GM12872 (cell line): ENCODE measurements around the gene UBE2E1.

Experiments used
- TF ChIP-seq, protein P1 (sequence below): IDR thresholded peaks from 3 replicates; pipeline ENCODE4 v1.5.1; 2011; ENCODE audit warnings: low read depth, mild to moderate bottlenecking, low read length, moderate library complexity; ENCODE audit not compliant: insufficient read depth

The UBE2E1 gene

GRCh38 chr3:23913873-23914743 lies 108.4 kb downstream of the UBE2E1 start:
- TF ChIP-seq, protein P1, sequence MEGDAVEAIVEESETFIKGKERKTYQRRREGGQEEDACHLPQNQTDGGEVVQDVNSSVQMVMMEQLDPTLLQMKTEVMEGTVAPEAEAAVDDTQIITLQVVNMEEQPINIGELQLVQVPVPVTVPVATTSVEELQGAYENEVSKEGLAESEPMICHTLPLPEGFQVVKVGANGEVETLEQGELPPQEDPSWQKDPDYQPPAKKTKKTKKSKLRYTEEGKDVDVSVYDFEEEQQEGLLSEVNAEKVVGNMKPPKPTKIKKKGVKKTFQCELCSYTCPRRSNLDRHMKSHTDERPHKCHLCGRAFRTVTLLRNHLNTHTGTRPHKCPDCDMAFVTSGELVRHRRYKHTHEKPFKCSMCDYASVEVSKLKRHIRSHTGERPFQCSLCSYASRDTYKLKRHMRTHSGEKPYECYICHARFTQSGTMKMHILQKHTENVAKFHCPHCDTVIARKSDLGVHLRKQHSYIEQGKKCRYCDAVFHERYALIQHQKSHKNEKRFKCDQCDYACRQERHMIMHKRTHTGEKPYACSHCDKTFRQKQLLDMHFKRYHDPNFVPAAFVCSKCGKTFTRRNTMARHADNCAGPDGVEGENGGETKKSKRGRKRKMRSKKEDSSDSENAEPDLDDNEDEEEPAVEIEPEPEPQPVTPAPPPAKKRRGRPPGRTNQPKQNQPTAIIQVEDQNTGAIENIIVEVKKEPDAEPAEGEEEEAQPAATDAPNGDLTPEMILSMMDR = no peak

DNA sequence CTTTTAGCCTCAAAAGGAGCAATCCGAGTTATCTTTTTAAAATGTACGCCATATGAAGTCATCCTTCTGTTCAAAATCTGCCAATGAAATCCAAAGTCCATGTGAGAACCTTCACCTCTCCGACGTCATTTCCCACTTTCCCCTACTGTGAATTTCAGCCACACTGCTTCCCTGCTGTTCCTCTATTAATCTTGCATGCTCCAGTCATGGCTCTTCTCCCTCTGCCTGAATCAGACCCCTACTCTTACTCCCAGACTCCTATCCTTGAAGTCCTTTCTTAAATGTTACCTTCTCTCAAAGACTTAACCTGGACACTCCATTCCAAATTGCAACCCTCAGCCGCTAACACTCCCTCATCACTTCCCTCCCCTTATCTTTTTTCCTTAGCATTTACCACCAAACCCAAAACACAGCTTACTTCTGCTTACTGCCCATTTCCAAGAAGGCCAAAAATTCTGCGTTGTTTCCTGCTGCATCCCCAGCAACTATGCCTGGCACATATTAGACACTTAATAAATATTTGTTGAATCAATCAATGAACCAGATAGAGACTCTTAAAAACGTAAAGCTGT lies 109.9 kb downstream of the UBE2E1 start:
- TF ChIP-seq, protein P1 = no peak

DNA sequence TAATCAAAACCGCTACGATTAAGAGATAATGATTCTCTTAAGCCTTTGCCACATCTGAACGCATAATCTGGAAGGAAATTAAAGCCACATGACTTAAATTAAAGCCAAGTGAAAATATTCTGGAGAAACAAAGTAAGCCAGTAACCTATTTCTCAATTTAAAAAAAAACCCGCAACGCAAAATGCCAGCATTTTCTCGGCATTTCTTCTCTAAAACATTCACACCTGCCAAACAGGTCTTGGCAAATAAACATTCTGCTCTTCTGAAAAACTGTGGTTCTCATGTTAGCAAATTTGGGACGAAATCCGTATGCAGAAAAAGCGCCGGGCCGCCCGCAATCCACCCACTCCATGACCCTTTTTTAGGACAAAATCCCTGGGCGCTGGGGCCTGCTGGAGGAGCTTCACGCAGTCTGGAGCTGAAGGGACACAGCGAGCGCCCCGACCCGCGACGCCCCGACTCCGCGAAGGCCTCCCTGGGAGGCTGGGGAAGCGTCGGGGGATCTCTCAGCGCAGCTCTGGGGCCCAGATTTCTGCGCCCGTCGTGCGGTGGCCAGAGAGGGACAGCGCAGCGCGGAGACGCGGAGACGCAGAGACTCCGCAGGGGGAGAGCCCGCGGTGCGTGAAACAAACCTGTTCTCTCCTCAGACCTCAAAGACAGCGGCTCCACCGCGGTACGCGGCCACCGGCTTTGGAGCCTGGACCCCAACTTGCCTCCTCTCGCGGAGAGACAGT lies 110.6 kb downstream of the UBE2E1 start:
- TF ChIP-seq, protein P1 = no peak

- TF ChIP-seq, protein P1 = 0 out of 3 replicates have a peak, but pooled peaks have one; percentile 12
These were observed 111.3 kb downstream of the UBE2E1 start, which contains the start of the genes NKIRAS1 and RPL15 for GRCh38 chr3:23916886-23917678. TSS of gene NKIRAS1 (minus strand) at chr3:23916990. CDS start at chr3:23910904, 6,086 bp downstream. TSS of gene RPL15 (plus strand) at chr3:23917132. CDS start at chr3:23917860, 728 bp downstream.

DNA sequence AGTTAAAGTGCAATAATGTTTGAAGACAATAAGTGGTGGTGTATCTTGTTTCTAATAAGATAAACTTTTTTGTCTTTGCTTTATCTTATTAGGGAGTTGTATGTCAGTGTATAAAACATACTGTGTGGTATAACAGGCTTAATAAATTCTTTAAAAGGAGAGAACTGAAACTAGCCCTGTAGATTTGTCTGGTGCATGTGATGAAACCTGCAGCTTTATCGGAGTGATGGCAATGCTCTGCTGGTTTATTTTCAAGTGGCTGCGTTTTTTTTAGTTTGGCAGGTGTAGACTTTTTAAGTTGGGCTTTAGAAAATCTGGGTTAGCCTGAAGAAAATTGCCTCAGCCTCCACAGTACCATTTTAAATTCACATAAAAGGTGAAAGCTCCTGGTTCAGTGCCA lies 113.9 kb downstream of the UBE2E1 start:
- TF ChIP-seq, protein P1 = no peak

- TF ChIP-seq, protein P1 = no peak
These were observed 114.4 kb downstream of the UBE2E1 start for GRCh38 chr3:23920151-23920655.
